Measurements from ENCODE around the gene FAM50A. TPM values are rescaled to one million over a fixed set of nuclear protein-coding genes. Genes with fewer than 3 reads are reported as not detected.

FAM50A gene
- total RNA-seq, 2 experiments from 2014 or later, result 30.8 to 55.1 TPM

GRCh38 chrX:154429711-154430110, 14.2 kb upstream of the FAM50A start:
- BruUV-seq (replicated peaks), result TSS peak; percentile 85
- H3K9me3 ChIP-seq (ENCODE audit: low read length), result no peaks in the 10 kb centered on the region
- H3K4me3 ChIP-seq (ENCODE audit: low read depth, low read length, poor library complexity, severe bottlenecking), result peak overlapping the region; percentile 90
- intact Hi-C loops (cut with micrococcal nuclease; ENCODE audit: unreplicated experiment), result loop anchor here (5.0 kb wide), 1 partner anchor 63 kb away; the partner anchor contains the start of gene SLC10A3
- peak overlapping the region; percentile 99 for H3K4me2 ChIP-seq (ENCODE audit: low read length)
- no peaks in the 10 kb centered on the region for H3K36me3 ChIP-seq (ENCODE audit: insufficient read depth, low read length)
- POLR2A ChIA-PET, result interaction anchor here (0.7 to 2.2 kb wide), 3 partner anchors 47 to 85 kb away, joined by 3 to 6 read pairs (median 4); partner anchors contain the start of gene SLC10A3
- peaks cover 14% of the 10 kb centered on the region for H3K4me1 ChIP-seq (ENCODE audit: insufficient read depth, low read length, poor library complexity, severe bottlenecking)
- no peak overlapping the region for H2AFZ ChIP-seq (ENCODE audit: low read length)
- peaks cover 13% of the 10 kb centered on the region; the same call in 1 of the 2 replicates for H3K79me2 ChIP-seq (ENCODE audit: insufficient read depth, low read depth, low read length)
- CTCF ChIA-PET (ENCODE audit: unreplicated experiment), result no interaction called here
- H4K20me1 ChIP-seq (ENCODE audit: insufficient read depth, low read length), result no peaks in the 10 kb centered on the region
- TF ChIP-seq EZH2phosphoT487 (IDR thresholded peaks at IDR 0.05; ENCODE audit: borderline replicate concordance, low read depth, low read length), result no peak
- TF ChIP-seq CTCF (conservative IDR thresholded peaks at IDR 0.05; ENCODE audit: low read length), result no peak
- no peak for DNase-seq (ENCODE audit: low spot score)
- H3K9me2 ChIP-seq (ENCODE audit: insufficient read depth, low read length), result no peaks in the 10 kb centered on the region
- H3K27ac ChIP-seq (ENCODE audit: low read depth, low read length, poor library complexity, severe bottlenecking), result no peak overlapping the region

GRCh38 chrX:154430479-154430878, 13.5 kb upstream of the FAM50A start:
- no TSS peak for BruUV-seq (replicated peaks)
- POLR2A ChIA-PET, result interaction anchor here (0.7 kb wide), 1 partner anchor 47 kb away, joined by 4 read pairs; no protein-coding TSS in a partner anchor
- H3K27ac ChIP-seq (ENCODE audit: low read depth, low read length, poor library complexity, severe bottlenecking), result no peak overlapping the region
- peaks cover 5% of the 10 kb centered on the region; the same call in 1 of the 2 replicates for H3K36me3 ChIP-seq (ENCODE audit: insufficient read depth, low read length)
- CTCF ChIA-PET (ENCODE audit: unreplicated experiment), result no interaction called here
- TF ChIP-seq CTCF (conservative IDR thresholded peaks at IDR 0.05; ENCODE audit: low read length) (no peak), EZH2phosphoT487 (IDR thresholded peaks at IDR 0.05; ENCODE audit: borderline replicate concordance, low read depth, low read length) (no peak)
- no peaks in the 10 kb centered on the region for H3K9me2 ChIP-seq (ENCODE audit: insufficient read depth, low read length)
- DNase-seq (ENCODE audit: low spot score), result no peak
- no peaks in the 10 kb centered on the region for H3K9me3 ChIP-seq (ENCODE audit: low read length)
- no peak overlapping the region for H3K4me2 ChIP-seq (ENCODE audit: low read length)
- H2AFZ ChIP-seq (ENCODE audit: low read length), result no peak overlapping the region
- no peaks in the 10 kb centered on the region for H4K20me1 ChIP-seq (ENCODE audit: insufficient read depth, low read length)
- peaks cover 14% of the 10 kb centered on the region for H3K4me1 ChIP-seq (ENCODE audit: insufficient read depth, low read length, poor library complexity, severe bottlenecking)
- no peak overlapping the region for H3K4me3 ChIP-seq (ENCODE audit: low read depth, low read length, poor library complexity, severe bottlenecking)
- intact Hi-C loops (cut with micrococcal nuclease; ENCODE audit: unreplicated experiment), result no loop called here
- peaks cover 13% of the 10 kb centered on the region; the same call in 1 of the 2 replicates for H3K79me2 ChIP-seq (ENCODE audit: insufficient read depth, low read depth, low read length)

- TF ChIP-seq EZH2phosphoT487 (IDR thresholded peaks at IDR 0.05; ENCODE audit: borderline replicate concordance, low read depth, low read length) (no peak), CTCF (conservative IDR thresholded peaks at IDR 0.05; ENCODE audit: low read length) (no peak)
- Histone ChIP-seq H2AFZ (ENCODE audit: low read length) (no peak overlapping the region), H3K9me3 (ENCODE audit: low read length) (no peaks in the 10 kb centered on the region), H3K4me2 (ENCODE audit: low read length) (no peak overlapping the region), H3K4me1 (ENCODE audit: insufficient read depth, low read length, poor library complexity, severe bottlenecking) (peaks cover 15% of the 10 kb centered on the region), H3K27ac (ENCODE audit: low read depth, low read length, poor library complexity, severe bottlenecking) (no peak overlapping the region), H3K79me2 (ENCODE audit: insufficient read depth, low read depth, low read length) (peaks cover 13% of the 10 kb centered on the region; the same call in 1 of the 2 replicates), H4K20me1 (ENCODE audit: insufficient read depth, low read length) (no peaks in the 10 kb centered on the region), H3K4me3 (ENCODE audit: low read depth, low read length, poor library complexity, severe bottlenecking) (no peak overlapping the region), H3K9me2 (ENCODE audit: insufficient read depth, low read length) (no peaks in the 10 kb centered on the region), H3K36me3 (ENCODE audit: insufficient read depth, low read length) (peaks cover 8% of the 10 kb centered on the region; the same call in 1 of the 2 replicates)
- BruUV-seq (replicated peaks), result no TSS peak
- intact Hi-C loops (cut with micrococcal nuclease; ENCODE audit: unreplicated experiment), result no loop called here
- CTCF ChIA-PET (ENCODE audit: unreplicated experiment), result no interaction called here
- POLR2A ChIA-PET, result no interaction called here
- no peak for DNase-seq (ENCODE audit: low spot score)
These were observed 13.0 kb upstream of the FAM50A start for GRCh38 chrX:154430916-154431315.
